Measurements from ENCODE around the gene NCR3LG1.

NCR3LG1 gene

GRCh38 chr11:17386331-17387084 is 34.9 kb downstream of the NCR3LG1 start:
- no peak overlapping the region for H3K27ac ChIP-seq
- ChIA-PET POLR2A (ENCODE audit: low non-redundant PET) (no interaction called here), CTCF (interaction anchor here (0.7 to 1.6 kb wide), 6 partner anchors 64 to 681 kb away, joined by 3 to 8 read pairs (median 5); no protein-coding TSS in a partner anchor)
- DNase-seq (ENCODE audit: low spot score) = peak; percentile 26
- no peak for TF ChIP-seq CTCF (conservative IDR thresholded peaks at IDR 0.05; ENCODE audit: low read depth)

GRCh38 chr11:17387254-17387653 is 35.7 kb downstream of the NCR3LG1 start:
- no peak for DNase-seq (ENCODE audit: low spot score)
- no peak for TF ChIP-seq CTCF (conservative IDR thresholded peaks at IDR 0.05; ENCODE audit: low read depth)
- CTCF ChIA-PET = interaction anchor here (0.7 to 1.6 kb wide), 5 partner anchors 64 to 344 kb away, joined by 3 to 8 read pairs (median 4); no protein-coding TSS in a partner anchor
- H3K27ac ChIP-seq = no peak overlapping the region
- POLR2A ChIA-PET (ENCODE audit: low non-redundant PET) = no interaction called here

- POLR2A ChIA-PET (ENCODE audit: low non-redundant PET) = no interaction called here
- no peak for DNase-seq (ENCODE audit: low spot score)
- CTCF ChIA-PET = interaction anchor here (1.3 to 2.1 kb wide), 3 partner anchors 111 to 119 kb away, joined by 4 to 9 read pairs (median 6); no protein-coding TSS in a partner anchor
- TF ChIP-seq CTCF (conservative IDR thresholded peaks at IDR 0.05; ENCODE audit: low read depth) = no peak
- no peak overlapping the region for H3K27ac ChIP-seq
Measured at GRCh38 chr11:17387811-17388210, 36.2 kb downstream of the NCR3LG1 start.

GRCh38 chr11:17388609-17389210 is 37.1 kb downstream of the NCR3LG1 start, which contains the start of gene KCNJ11:
TSS of gene KCNJ11 (minus strand) at chr11:17388659. CDS start at chr11:17388091, 568 bp downstream.
- TF ChIP-seq CTCF (conservative IDR thresholded peaks at IDR 0.05; ENCODE audit: low read depth) = no peak
- DNase-seq (ENCODE audit: low spot score) = no peak
- no peak within 1 kb of the TSS for H3K27ac ChIP-seq
- ChIA-PET CTCF (interaction anchor here (0.5 to 2.1 kb wide), 8 partner anchors 11 to 139 kb away, joined by 3 to 9 read pairs (median 4); no protein-coding TSS in a partner anchor), POLR2A (ENCODE audit: low non-redundant PET) (no interaction called here)

- peak; percentile 75 for TF ChIP-seq CTCF (conservative IDR thresholded peaks at IDR 0.05; ENCODE audit: low read depth)
- CTCF ChIA-PET = interaction anchor here (0.8 to 2.1 kb wide), 4 partner anchors 10 to 139 kb away, joined by 3 to 9 read pairs (median 5); no protein-coding TSS in a partner anchor
- H3K27ac ChIP-seq = no peak overlapping the region
- DNase-seq (ENCODE audit: low spot score) = peak; percentile 77
- POLR2A ChIA-PET (ENCODE audit: low non-redundant PET) = no interaction called here
Measured at GRCh38 chr11:17389211-17389956, 37.8 kb downstream of the NCR3LG1 start.

All from RWPE1 (cell line).